ENCODE data around the gene SBK3. TPM values are rescaled to one million over a fixed set of nuclear protein-coding genes. Genes with fewer than 3 reads are reported as not detected.

The SBK3 gene
- total RNA-seq, 6 experiments from 2014 or later: 0.33 to 0.56 TPM; not detected in 4

- Histone ChIP-seq H3K27me3 (peaks cover 0 to 6% of the 10 kb centered on the region in 2 donors), H3K9me3 (no peaks in the 10 kb centered on the region), H3K27ac (peak overlapping the region in 1 of 3 donors; percentile 54), H3K36me3 (no peaks in the 10 kb centered on the region), H3K4me3 (no peak overlapping the region), H3K4me1 (peaks cover 0 to 5% (median 0%) of the 10 kb centered on the region in 4 donors)
- TF ChIP-seq POLR2A (IDR thresholded peaks at IDR 0.05): no peak
- no peak for TF ChIP-seq CTCF (IDR thresholded peaks at IDR 0.05)
- ATAC-seq (peak in 1 of 4 donors; percentile 9), DNase-seq (peak in 1 of 3 donors; percentile 38)
- intact Hi-C loops (cut with DNase I): no loop called here
- WGBS (ENCODE audit: insufficient coverage, low coverage, low lambda C conversion rate, missing lambda C conversion rate): 22% methylated on average over 12 of the region's 36 CpGs
Measured at GRCh38 chr19:55549500-55550320, 4.4 kb upstream of the SBK3 start.

- TF ChIP-seq CTCF (IDR thresholded peaks at IDR 0.05) (no peak), POLR2A (IDR thresholded peaks at IDR 0.05) (no peak)
Measured at GRCh38 chr19:55546822-55547614, 1.7 kb upstream of the SBK3 start.

GRCh38 chr19:55546011-55546410 is 668 bp upstream of the SBK3 start:
- ATAC-seq (peak in 1 of 4 donors; percentile 26), DNase-seq (no peak)
- no peak overlapping the region for H3K4me3 ChIP-seq
- peaks cover 0 to 2% of the 10 kb centered on the region in 2 donors for H3K27me3 ChIP-seq
- TF ChIP-seq CTCF (IDR thresholded peaks at IDR 0.05): no peak
- no peak for TF ChIP-seq POLR2A (IDR thresholded peaks at IDR 0.05)
- intact Hi-C loops (cut with DNase I): no loop called here
- 52% methylated on average over 9 of the region's 11 CpGs for WGBS (ENCODE audit: insufficient coverage, low coverage, low lambda C conversion rate, missing lambda C conversion rate)
- H3K9me3 ChIP-seq: no peaks in the 10 kb centered on the region
- H3K4me1 ChIP-seq: no peaks in the 10 kb centered on the region
- H3K27ac ChIP-seq: peak overlapping the region in 1 of 3 donors; percentile 60
- H3K36me3 ChIP-seq: no peaks in the 10 kb centered on the region

More at GRCh38 chr19:55546822-55547614, 1.7 kb upstream of the SBK3 start:
- Histone ChIP-seq H3K9me3 (no peaks in the 10 kb centered on the region), H3K36me3 (no peaks in the 10 kb centered on the region), H3K4me1 (no peaks in the 10 kb centered on the region), H3K4me3 (no peak overlapping the region), H3K27ac (peak overlapping the region in 2 of 3 donors; percentile 40 to 62), H3K27me3 (peaks cover 0 to 6% of the 10 kb centered on the region in 2 donors)
- WGBS (ENCODE audit: insufficient coverage, low coverage, low lambda C conversion rate, missing lambda C conversion rate): 52% methylated on average over 16 of the region's 17 CpGs
- DNase-seq (peak; percentile 65 to 85 (median 81)), ATAC-seq (peak; percentile 76 to 90 (median 80))
- intact Hi-C loops (cut with DNase I): no loop called here

GRCh38 chr19:55544776-55545439 is 435 bp downstream of the SBK3 start:
- WGBS (ENCODE audit: insufficient coverage, low coverage, low lambda C conversion rate, missing lambda C conversion rate): 53% methylated on average over 3 of the region's 23 CpGs
- DNase-seq (peak in 1 of 3 donors; percentile 41), ATAC-seq (peak in 1 of 4 donors; percentile 57)
- H3K27me3 ChIP-seq: no peaks in the 10 kb centered on the region
- no peaks in the 10 kb centered on the region for H3K36me3 ChIP-seq
- H3K4me3 ChIP-seq: no peak overlapping the region
- no peak overlapping the region for H3K27ac ChIP-seq
- intact Hi-C loops (cut with DNase I): no loop called here
- no peak for TF ChIP-seq CTCF (IDR thresholded peaks at IDR 0.05)
- no peak for TF ChIP-seq POLR2A (IDR thresholded peaks at IDR 0.05)
- no peaks in the 10 kb centered on the region for H3K9me3 ChIP-seq
- H3K4me1 ChIP-seq: no peaks in the 10 kb centered on the region
